Activated CD4-positive, alpha-beta T cell treated with anti-CD3 and anti-CD28 coated beads for 48 hours (primary cell): ENCODE data around the gene ABCG1.

ENCODE experiments used
- DNase-seq: peaks from one replicate; pipeline ENCODE4 v3.0.0-alpha.2; 2020

The ABCG1 gene

DNA sequence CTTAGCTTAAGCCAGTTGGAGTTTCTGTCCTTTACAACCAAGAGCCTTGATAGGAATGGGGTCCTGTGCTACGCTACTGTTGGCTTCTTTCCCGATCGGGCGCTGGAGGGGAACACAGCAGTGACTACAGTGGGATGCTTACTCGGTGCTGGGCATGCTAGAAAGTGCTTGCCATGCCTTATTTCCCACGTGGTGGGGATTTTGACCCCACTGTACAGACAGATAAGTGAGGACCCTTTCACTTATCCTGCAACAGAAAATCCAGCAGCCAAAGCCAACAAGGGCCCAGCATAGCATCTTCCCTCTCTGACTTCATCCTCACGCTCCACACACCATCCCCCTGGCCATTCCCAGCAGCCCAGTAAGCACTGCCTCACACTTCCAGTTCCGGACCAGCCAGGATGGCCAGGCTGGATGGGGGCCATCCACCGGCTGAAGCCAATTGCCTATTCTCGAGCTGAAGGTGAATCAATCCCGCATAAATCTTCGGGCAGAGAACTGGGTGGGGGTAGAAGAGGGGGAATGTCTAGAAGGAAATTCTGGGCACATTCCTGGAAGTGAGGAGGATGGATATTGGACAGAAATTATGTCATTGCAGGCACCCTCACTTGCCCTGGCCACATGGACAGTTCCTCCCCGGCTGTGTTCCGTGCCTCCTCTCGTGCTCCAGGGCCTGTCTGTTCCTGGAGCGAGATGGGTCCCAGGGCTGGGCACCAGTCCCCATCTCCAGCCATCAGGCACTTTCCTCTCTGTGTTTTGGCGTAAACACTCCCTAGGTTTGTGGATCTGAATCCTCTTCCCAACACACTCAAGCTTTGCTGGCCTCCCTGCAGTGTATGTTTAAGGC is 2.0 kb upstream of the ABCG1 start:
- DNase-seq = no peak

GRCh38 chr21:42219606-42220137 is 732 bp downstream of the ABCG1 start:
- peak; percentile 42 for DNase-seq

- peak; percentile 71 for DNase-seq
Measured at GRCh38 chr21:42220138-42220701, 1.3 kb downstream of the ABCG1 start.

DNA sequence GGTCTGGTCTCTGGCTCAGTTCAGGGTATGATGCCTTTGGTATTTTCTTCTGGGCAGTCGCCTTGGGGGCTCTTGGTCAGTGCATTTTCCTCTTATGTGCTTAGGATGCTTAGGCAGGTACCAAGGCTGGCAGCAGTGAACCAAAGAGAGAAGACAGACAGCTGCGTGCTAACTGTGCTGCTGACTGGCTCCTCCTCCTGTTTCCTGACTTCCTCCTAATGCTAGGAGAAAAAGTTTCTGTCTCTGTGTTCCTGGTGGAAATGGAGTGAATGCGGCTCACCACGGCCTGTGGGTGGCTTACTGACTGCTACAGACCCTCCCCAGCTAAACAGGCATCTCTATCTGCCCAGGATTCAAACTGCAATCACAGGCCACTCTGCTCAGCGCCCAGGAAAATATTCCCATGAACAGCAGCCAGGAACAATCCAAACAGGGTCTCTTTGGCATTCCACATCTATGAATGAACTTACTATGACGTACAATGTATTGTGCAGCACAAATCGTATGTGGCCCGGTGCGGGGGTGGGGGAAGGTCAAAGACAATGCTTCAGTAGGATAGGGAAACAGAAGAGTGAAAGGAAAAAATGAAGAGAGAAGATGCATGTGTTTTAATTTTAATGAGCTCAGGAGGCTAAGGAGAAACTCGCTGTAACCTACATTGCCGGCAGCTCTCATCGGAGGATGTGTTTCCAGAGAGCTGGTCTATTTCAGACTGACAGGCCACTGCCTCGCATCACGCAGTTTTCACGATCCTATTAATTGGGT is 2.8 kb downstream of the ABCG1 start:
- no peak for DNase-seq

- no peak for DNase-seq
Measured at GRCh38 chr21:42222386-42222785, 3.4 kb downstream of the ABCG1 start.

- DNase-seq = no peak
Measured at GRCh38 chr21:42222821-42223390, 4.0 kb downstream of the ABCG1 start.

- DNase-seq = no peak
Measured at GRCh38 chr21:42223826-42224575, 5.1 kb downstream of the ABCG1 start.

GRCh38 chr21:42225042-42225441 is 6.1 kb downstream of the ABCG1 start:
- DNase-seq = no peak

- DNase-seq = no peak
Measured at GRCh38 chr21:42225571-42226155, 6.7 kb downstream of the ABCG1 start.

DNA sequence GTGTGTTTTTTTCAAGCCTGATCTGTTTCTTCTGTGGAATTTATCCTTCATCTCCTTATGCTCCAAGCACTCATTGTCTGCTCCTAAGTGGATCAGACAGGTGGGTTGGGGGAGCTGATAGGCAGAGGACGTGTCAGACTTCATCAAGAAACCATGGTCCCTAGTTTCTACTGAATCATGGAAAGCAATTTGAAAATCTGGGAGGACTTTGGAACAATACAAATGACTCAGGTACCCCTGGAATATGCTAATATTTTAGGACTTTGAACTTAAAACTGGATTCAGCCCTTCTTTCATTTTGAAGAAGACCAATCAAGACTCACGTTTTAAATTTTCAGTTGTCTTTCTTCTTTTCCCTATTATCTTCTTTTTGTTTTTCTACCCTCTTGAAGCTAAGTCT is 7.7 kb downstream of the ABCG1 start:
- no peak for DNase-seq

DNA sequence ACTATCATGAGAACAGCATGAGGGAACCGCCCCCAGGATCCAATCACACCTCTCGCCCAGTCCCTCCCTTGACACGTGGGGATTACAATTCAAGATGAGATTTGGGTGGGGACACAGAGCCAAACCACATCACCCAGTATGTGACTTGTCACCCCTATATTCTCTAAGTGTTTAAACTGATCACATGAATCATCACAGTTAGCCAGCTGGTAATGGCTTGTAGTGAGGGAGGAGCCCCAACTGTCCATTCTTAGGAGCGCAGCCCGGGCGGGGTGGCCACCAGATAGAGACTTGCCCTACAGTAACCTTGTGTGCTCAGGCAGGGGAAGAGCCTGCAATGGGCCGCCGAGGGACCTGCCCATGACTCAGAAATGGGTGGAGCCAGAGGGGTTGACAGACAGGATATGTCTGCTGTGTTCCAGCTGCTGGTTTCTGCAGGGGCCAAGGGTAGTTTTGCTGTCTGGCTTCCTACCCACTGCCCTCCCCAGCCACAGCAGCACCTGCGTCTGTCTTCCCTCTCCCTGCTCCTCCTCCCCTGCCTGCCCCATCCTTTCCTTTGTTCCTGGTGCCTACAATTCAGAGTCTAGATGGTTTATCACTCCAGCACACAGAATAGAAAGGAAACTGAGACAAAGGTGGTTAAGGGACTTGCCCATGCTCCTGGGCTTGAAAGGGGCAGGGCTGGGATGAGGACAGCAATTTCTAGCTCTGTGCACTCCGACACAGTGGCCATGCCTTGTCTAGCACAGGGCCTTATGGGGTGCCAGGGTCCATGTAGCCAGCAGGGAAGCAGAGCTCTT is 9.2 kb downstream of the ABCG1 start:
- DNase-seq = peak; percentile 94

DNA sequence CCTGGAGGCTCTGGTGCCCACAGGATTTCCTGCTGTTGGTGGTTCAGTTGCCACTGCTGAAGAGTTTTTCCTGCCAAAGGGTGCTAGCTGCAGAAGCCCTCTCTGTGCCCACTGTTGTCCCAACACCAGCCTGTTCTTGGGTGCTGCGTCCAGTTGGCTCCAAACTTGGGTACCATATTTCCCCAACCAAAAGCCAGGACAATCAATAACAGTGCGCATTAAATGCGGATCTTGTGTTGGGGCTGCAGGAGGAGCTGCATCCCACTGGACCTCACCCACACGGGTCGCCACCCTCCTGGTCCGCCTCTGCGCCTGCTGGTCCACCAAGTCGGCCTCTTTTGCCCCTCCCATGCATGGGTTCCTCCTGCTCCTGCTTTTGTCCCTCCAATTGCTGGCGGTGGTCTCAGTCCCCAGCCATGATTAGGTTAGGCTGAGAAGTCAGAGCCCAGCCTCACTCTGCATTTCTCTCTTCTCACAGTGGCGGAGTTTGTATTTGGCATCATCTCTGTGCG is 9.8 kb downstream of the ABCG1 start:
- DNase-seq = no peak

DNA sequence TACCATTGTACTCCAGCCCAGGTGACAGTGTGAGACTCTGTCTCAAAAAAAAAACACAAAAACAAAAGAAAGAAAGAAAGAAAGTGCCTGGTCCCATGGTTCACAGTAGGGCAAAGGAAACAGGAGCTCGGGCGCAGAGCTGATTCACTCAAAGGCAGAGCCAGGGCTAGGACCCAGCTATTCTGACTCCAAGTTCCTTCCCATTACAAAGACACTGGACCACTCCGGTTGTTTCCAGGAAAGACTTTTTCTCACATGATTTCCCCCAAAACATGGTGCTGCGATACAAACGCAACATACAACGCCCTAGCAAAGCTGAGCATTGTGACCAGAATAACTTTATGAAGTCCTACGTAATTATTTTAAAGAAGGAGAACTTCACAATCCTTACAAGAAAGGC is 10.7 kb downstream of the ABCG1 start:
- DNase-seq = no peak

DNA sequence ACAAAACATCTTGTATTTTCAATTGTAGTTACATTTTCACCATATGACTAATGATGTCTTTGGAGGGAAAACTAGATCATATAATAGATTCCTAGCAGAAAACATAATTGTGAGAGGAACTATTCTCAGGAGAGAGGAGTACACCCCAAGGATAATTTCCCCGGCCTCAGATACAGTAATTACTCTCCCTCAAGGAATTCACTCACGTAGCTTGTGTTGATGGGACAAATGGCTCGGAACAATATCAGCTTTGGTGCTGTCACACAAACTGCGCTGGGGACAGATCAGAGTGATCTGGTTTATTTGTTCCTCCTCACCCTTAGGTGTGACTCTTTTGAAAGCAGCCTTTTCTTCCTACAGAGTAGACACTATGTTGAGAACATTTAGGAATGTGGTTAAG is 11.2 kb downstream of the ABCG1 start:
- no peak for DNase-seq

- DNase-seq = no peak
Measured at GRCh38 chr21:42230636-42231035, 11.7 kb downstream of the ABCG1 start.

GRCh38 chr21:42231756-42232155 is 12.8 kb downstream of the ABCG1 start:
- no peak for DNase-seq

GRCh38 chr21:42232176-42232825 is 13.4 kb downstream of the ABCG1 start:
- DNase-seq = no peak

GRCh38 chr21:42233067-42233961 is 14.4 kb downstream of the ABCG1 start:
- DNase-seq = peak; percentile 91

DNA sequence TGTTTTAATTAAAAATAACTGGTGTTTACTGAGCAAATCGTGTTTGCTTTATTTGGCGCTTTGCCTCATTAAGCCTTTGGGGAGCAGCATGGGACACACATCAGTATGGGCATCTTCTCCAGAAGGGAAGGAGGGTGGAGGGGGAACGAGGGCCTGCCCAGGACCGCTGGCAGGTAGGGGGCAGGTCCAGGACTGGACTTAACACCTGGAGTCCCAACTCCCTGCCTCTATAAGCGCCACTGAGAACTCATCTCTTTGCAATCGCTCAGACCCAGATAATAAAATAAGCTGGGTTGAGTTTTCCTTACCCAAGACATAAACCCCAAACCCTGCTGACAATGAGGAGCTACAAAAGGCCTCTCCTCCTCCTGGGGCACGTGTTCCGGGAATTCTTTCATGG is 15.1 kb downstream of the ABCG1 start:
- no peak for DNase-seq
